ENCODE data around the gene TBL1X.

Gene TBL1X

DNA sequence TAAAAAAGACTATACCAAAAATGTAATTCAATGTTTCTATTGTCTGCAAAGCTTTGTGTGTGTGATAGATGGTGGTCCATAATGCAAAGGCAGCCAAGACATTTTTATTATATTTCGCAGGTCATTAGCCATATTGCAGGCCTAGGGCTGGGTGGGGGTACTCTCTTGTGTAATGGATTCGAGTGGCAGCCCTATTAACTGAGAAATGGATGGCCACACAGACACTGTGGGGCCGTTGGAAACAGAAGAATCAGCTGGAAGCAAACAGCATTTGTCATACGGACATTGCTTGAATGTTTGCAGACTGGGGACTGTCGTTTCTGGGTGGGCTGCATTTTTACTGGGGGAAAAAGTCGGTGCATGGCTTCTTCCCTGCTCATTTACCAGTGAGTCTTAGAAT, 199.4 kb downstream of the TBL1X start:
- no peaks in the 10 kb centered on the region for H3K27me3 ChIP-seq (ENCODE audit: control insufficient read depth, insufficient read depth, low read length)
- H3K36me3 ChIP-seq (ENCODE audit: control insufficient read depth, insufficient read depth, low read length) = no peaks in the 10 kb centered on the region
- no peak overlapping the region for H3K9ac ChIP-seq (ENCODE audit: low read depth, low read length)
- H3K4me1 ChIP-seq (ENCODE audit: control insufficient read depth, insufficient read depth, low read length) = no peaks in the 10 kb centered on the region
- H3K4me3 ChIP-seq (ENCODE audit: low read depth, low read length) = no peak overlapping the region
- H3K9me3 ChIP-seq (ENCODE audit: control insufficient read depth, insufficient read depth, low read length) = peaks cover 3% of the 10 kb centered on the region

DNA sequence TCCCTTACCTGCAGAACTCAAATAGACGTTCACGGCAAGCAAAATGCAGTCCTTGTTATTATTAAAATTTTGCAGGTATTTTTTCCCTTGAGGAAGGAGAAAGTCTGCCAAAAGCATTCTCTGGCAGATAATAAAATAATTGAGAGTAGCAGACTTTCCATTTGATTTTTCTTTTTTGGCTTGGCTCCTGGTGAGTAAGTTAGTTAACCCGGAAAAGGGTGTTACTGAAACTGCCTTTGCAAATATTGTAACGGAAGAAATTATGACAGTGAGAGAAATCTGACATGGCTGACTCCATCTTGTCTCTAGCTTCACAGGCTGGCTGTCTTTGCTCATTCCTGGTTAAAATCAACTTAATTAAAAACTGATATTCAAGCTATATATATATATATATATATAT, 200.3 kb downstream of the TBL1X start:
- no peaks in the 10 kb centered on the region for H3K36me3 ChIP-seq (ENCODE audit: control insufficient read depth, insufficient read depth, low read length)
- H3K9me3 ChIP-seq (ENCODE audit: control insufficient read depth, insufficient read depth, low read length) = no peaks in the 10 kb centered on the region
- H3K4me3 ChIP-seq (ENCODE audit: low read depth, low read length) = no peak overlapping the region
- no peaks in the 10 kb centered on the region for H3K4me1 ChIP-seq (ENCODE audit: control insufficient read depth, insufficient read depth, low read length)
- no peak overlapping the region for H3K9ac ChIP-seq (ENCODE audit: low read depth, low read length)
- H3K27me3 ChIP-seq (ENCODE audit: control insufficient read depth, insufficient read depth, low read length) = no peaks in the 10 kb centered on the region

DNA sequence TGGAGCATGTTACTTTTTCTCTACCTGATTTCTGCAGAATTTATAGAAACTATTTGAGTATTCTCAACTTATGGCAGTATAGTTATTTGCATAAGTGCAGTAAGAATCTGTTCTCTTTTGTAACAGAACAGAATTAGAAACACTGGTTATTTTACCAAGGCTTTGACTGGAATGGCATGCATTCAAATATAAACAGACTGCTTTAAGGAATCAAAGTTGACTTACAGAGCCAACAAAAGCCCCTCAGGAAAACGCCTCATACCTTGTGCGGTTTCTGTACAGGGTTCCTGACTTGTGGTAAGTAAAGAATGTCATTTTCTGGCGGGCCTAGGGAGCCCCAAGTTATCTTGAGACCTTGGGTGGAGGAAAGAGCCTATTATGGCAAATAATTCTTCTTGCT, 203.7 kb downstream of the TBL1X start:
- H3K4me3 ChIP-seq (ENCODE audit: low read depth, low read length) = no peak overlapping the region
- no peaks in the 10 kb centered on the region for H3K4me1 ChIP-seq (ENCODE audit: control insufficient read depth, insufficient read depth, low read length)
- no peak overlapping the region for H3K9ac ChIP-seq (ENCODE audit: low read depth, low read length)
- H3K9me3 ChIP-seq (ENCODE audit: control insufficient read depth, insufficient read depth, low read length) = no peaks in the 10 kb centered on the region
- H3K36me3 ChIP-seq (ENCODE audit: control insufficient read depth, insufficient read depth, low read length) = no peaks in the 10 kb centered on the region
- H3K27me3 ChIP-seq (ENCODE audit: control insufficient read depth, insufficient read depth, low read length) = no peaks in the 10 kb centered on the region

DNA sequence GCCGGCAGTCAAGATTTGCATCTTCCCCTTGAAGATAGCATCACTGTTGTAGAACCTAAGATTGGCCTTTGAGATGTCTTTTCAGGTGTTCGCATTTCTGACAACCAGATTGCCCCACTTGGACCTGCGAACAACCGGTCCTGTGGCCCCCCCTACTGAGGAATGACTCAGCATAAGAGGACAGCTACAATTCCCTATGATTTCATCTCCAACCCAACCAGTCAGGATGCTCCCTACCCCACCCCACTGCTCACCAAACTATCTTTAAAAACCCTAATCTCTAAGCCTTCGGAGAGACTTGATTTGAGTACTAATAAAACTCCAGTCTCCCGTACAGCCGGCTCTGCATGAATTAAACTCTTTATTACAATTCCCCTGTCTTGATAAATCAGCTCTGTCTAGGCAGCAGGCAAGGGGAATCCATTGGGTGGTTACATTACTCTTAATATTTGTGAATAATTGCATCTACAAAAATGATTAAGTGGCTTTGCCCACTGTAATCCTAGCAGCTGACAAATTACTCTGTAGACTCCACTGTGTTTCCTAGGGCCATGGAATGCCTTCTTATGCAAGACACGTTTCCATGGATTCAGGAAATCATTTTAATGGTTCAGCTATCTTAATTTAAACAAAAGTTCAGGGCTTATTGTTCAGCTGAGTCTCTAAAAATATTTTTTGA, 205.4 kb downstream of the TBL1X start:
- Histone ChIP-seq H3K9ac (ENCODE audit: low read depth, low read length) (no peak overlapping the region), H3K36me3 (ENCODE audit: control insufficient read depth, insufficient read depth, low read length) (no peaks in the 10 kb centered on the region), H3K27me3 (ENCODE audit: control insufficient read depth, insufficient read depth, low read length) (no peaks in the 10 kb centered on the region), H3K4me3 (ENCODE audit: low read depth, low read length) (no peak overlapping the region), H3K9me3 (ENCODE audit: control insufficient read depth, insufficient read depth, low read length) (no peaks in the 10 kb centered on the region), H3K4me1 (ENCODE audit: control insufficient read depth, insufficient read depth, low read length) (no peaks in the 10 kb centered on the region)

DNA sequence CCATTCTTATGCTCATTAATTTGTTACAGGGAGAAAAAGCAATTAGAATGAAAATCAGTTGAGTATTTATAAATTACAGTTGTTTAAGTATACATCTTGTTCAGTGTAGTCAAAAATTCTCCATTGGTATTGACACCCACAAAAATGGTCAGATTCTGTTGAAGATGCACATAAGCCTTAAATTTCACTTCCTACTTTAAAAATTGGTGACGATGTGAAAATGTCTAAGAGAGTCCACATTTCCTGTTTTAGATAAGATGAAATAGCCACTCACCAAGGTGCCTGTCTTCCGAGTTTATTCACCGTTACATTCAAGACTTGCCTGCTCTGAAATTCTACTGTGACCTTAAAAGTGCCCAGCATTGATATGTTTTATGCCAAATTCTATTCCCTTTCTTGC, 207.1 kb downstream of the TBL1X start:
- Histone ChIP-seq H3K9me3 (ENCODE audit: control insufficient read depth, insufficient read depth, low read length) (peaks cover 2% of the 10 kb centered on the region), H3K4me3 (ENCODE audit: low read depth, low read length) (no peak overlapping the region), H3K36me3 (ENCODE audit: control insufficient read depth, insufficient read depth, low read length) (no peaks in the 10 kb centered on the region), H3K27me3 (ENCODE audit: control insufficient read depth, insufficient read depth, low read length) (no peaks in the 10 kb centered on the region), H3K4me1 (ENCODE audit: control insufficient read depth, insufficient read depth, low read length) (no peaks in the 10 kb centered on the region), H3K9ac (ENCODE audit: low read depth, low read length) (no peak overlapping the region)

DNA sequence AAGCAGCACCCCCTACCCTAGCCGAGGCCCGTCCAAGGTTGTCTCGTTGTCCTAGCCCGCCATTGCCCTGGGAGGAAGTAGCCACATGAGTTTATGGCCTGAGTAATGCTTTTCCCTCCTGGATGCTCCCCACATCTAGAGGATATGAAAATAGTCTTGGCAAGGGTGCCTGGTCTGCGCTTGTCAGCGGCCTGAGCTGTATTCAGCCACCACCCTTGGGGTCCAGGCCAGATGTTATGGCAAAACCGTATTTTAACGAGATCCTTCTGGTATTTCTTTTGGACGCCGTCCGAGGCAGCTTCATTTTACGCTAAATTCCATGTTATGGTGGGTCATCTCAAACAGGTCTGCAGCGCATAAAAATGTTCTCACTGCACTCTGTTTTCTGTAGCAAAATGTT, 211.4 kb downstream of the TBL1X start:
- peaks cover 2% of the 10 kb centered on the region for H3K36me3 ChIP-seq (ENCODE audit: control insufficient read depth, insufficient read depth, low read length)
- H3K4me3 ChIP-seq (ENCODE audit: low read depth, low read length) = no peak overlapping the region
- H3K9me3 ChIP-seq (ENCODE audit: control insufficient read depth, insufficient read depth, low read length) = peaks cover 5% of the 10 kb centered on the region
- H3K4me1 ChIP-seq (ENCODE audit: control insufficient read depth, insufficient read depth, low read length) = no peaks in the 10 kb centered on the region
- H3K9ac ChIP-seq (ENCODE audit: low read depth, low read length) = no peak overlapping the region
- H3K27me3 ChIP-seq (ENCODE audit: control insufficient read depth, insufficient read depth, low read length) = no peaks in the 10 kb centered on the region

DNA sequence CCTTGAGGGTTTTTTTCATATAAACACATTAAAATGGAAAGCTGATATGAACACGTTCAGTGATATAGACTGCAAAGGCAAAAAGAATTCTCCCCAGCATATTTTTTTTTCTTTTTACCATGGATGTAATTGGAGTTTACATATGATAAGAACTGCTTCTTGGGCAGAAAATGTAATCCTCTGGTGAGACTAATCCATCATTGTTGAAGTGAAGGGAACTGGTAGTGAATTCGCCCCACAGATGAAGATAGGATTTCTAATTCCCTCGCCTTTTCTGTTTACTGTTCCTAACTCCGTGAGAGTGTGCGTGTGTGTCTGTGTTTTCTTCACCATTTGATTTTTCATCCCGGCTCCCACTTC, 211.9 kb downstream of the TBL1X start:
- Histone ChIP-seq H3K36me3 (ENCODE audit: control insufficient read depth, insufficient read depth, low read length) (peaks cover 2% of the 10 kb centered on the region), H3K9me3 (ENCODE audit: control insufficient read depth, insufficient read depth, low read length) (peaks cover 5% of the 10 kb centered on the region), H3K4me1 (ENCODE audit: control insufficient read depth, insufficient read depth, low read length) (no peaks in the 10 kb centered on the region), H3K4me3 (ENCODE audit: low read depth, low read length) (no peak overlapping the region), H3K27me3 (ENCODE audit: control insufficient read depth, insufficient read depth, low read length) (no peaks in the 10 kb centered on the region), H3K9ac (ENCODE audit: low read depth, low read length) (no peak overlapping the region)

DNA sequence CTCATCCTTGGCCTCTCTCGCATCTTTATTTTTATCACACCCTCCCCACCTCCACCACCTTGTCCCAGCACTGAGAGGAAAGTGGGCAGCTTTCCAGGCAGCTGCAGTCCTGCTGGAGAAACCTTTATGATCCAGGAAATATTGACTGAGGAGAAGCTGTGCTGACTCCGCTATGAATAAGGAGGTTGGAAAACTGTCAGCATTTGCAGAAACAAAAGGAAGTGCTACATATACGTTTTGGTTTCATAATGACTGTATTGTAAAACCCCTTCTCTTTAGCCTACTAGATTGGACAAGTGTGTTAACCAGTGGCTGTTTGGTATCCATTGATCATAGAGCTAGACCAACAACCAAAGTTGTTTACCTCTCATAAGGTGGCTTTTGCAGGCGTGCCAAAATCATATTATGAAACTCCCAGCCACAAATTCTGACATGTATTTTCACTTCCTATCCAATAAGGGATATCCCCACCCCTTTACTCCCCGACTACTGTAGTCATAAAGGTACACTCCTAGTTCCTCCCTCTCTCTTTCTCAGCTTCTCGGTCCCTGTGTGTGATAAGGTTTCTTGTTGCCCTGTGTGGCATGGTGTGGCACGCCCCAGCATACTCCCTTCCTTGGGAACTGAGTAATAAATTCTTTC, 212.4 kb downstream of the TBL1X start:
- H3K4me3 ChIP-seq (ENCODE audit: low read depth, low read length) = no peak overlapping the region
- H3K27me3 ChIP-seq (ENCODE audit: control insufficient read depth, insufficient read depth, low read length) = no peaks in the 10 kb centered on the region
- peaks cover 2% of the 10 kb centered on the region for H3K36me3 ChIP-seq (ENCODE audit: control insufficient read depth, insufficient read depth, low read length)
- H3K9ac ChIP-seq (ENCODE audit: low read depth, low read length) = no peak overlapping the region
- no peaks in the 10 kb centered on the region for H3K4me1 ChIP-seq (ENCODE audit: control insufficient read depth, insufficient read depth, low read length)
- peaks cover 5% of the 10 kb centered on the region for H3K9me3 ChIP-seq (ENCODE audit: control insufficient read depth, insufficient read depth, low read length)

DNA sequence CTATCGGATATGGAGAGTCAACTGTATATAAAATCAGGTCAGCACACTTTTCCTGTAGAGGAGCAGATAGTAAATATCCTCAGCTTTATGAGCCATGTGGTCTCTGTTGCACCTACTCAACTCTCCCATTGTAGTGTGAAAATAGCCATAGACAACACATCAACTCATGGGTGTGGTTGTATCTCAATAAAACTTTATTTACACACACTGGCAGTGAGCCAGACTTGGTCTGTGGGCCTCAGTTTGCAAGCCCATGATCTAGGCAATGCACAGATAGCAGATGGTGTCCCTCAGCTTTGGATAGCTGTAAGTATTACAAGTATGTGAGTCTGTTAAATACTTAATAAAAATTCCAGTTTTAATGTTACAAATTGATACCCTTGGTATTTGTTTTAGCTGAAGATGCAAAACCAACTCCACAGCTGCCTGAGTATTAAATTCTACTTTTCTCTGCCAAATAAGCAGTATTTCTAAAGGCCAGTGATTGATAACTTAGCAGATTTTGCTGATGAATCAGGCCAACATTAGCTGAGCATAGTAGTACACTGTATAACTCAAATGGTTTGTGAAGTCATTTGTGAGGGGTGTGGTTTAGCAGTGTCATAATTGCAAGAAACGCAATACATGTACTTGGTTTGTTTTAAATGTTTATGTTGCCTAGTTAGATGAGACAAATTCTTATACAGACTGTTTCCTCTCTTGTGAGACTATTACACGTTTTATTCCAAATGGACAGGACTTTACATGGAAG, 213.5 kb downstream of the TBL1X start:
- peaks cover 2% of the 10 kb centered on the region for H3K36me3 ChIP-seq (ENCODE audit: control insufficient read depth, insufficient read depth, low read length)
- no peaks in the 10 kb centered on the region for H3K27me3 ChIP-seq (ENCODE audit: control insufficient read depth, insufficient read depth, low read length)
- no peak overlapping the region for H3K9ac ChIP-seq (ENCODE audit: low read depth, low read length)
- peaks cover 5% of the 10 kb centered on the region for H3K9me3 ChIP-seq (ENCODE audit: control insufficient read depth, insufficient read depth, low read length)
- no peaks in the 10 kb centered on the region for H3K4me1 ChIP-seq (ENCODE audit: control insufficient read depth, insufficient read depth, low read length)
- no peak overlapping the region for H3K4me3 ChIP-seq (ENCODE audit: low read depth, low read length)

DNA sequence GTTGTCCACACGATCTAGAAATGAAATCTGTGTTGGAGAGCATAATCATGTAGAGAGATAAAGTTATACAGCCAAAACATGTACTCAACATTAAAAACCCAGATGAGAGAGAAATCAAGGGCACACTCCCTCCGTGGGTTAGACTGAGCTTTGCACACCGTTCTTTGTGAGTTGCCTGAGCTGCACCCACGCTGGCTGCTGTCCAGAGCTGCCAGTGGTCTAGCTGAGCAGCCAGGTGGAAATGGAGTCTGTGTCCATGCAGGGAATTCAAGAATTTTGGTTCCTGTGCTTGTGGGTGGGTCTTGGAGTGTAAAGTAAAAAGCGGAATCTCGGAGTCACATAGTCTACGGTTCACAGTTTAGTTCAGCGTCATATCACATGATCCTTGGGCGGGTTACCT, 216.2 kb downstream of the TBL1X start:
- Histone ChIP-seq H3K4me1 (ENCODE audit: control insufficient read depth, insufficient read depth, low read length) (no peaks in the 10 kb centered on the region), H3K27me3 (ENCODE audit: control insufficient read depth, insufficient read depth, low read length) (no peaks in the 10 kb centered on the region), H3K36me3 (ENCODE audit: control insufficient read depth, insufficient read depth, low read length) (peaks cover 2% of the 10 kb centered on the region), H3K9ac (ENCODE audit: low read depth, low read length) (no peak overlapping the region), H3K9me3 (ENCODE audit: control insufficient read depth, insufficient read depth, low read length) (peaks cover 5% of the 10 kb centered on the region), H3K4me3 (ENCODE audit: low read depth, low read length) (no peak overlapping the region)

DNA sequence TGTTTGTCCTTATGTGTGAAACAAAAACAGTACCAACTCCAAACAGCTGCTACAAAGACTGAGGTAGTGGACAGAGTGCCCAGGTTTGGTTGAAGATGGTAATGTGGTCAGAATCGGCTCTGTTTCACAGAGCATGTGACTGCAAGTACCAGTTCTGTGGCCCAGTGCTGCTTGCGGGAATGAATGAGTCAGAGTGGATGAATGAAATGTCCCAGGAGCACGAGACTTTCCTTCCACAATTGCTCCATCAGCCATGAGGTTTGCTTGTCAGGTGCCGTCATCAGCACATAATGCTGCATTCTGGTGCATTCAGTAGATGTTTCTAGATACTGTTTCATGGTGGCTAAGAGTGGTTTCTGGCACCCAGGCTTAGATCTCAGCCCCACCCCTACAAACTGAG, 216.6 kb downstream of the TBL1X start:
- no peaks in the 10 kb centered on the region for H3K27me3 ChIP-seq (ENCODE audit: control insufficient read depth, insufficient read depth, low read length)
- peaks cover 3% of the 10 kb centered on the region for H3K9me3 ChIP-seq (ENCODE audit: control insufficient read depth, insufficient read depth, low read length)
- H3K9ac ChIP-seq (ENCODE audit: low read depth, low read length) = no peak overlapping the region
- peaks cover 2% of the 10 kb centered on the region for H3K36me3 ChIP-seq (ENCODE audit: control insufficient read depth, insufficient read depth, low read length)
- H3K4me1 ChIP-seq (ENCODE audit: control insufficient read depth, insufficient read depth, low read length) = no peaks in the 10 kb centered on the region
- no peak overlapping the region for H3K4me3 ChIP-seq (ENCODE audit: low read depth, low read length)

DNA sequence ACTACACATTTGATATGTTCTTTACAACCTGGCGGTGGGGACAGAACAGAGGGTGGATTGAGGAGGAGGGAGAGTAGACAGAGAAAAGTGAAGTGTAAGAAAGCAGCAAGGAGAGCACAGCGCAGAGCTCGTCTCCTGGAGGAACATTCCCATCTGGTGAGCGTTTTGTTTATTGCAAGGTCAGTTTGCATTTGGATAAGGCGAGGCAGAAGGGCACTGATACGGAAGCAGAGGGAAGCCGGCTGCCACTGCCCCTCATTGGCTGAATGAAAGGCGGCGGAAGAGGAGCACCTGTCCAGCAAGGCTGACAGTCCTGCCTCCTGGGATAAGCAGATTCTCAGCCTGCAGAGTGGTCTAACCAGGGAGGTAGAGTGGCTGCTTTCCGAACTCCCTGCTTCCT, 217.6 kb downstream of the TBL1X start:
- no peaks in the 10 kb centered on the region for H3K4me1 ChIP-seq (ENCODE audit: control insufficient read depth, insufficient read depth, low read length)
- no peak overlapping the region for H3K9ac ChIP-seq (ENCODE audit: low read depth, low read length)
- no peak overlapping the region for H3K4me3 ChIP-seq (ENCODE audit: low read depth, low read length)
- H3K9me3 ChIP-seq (ENCODE audit: control insufficient read depth, insufficient read depth, low read length) = peaks cover 3% of the 10 kb centered on the region
- H3K27me3 ChIP-seq (ENCODE audit: control insufficient read depth, insufficient read depth, low read length) = no peaks in the 10 kb centered on the region
- H3K36me3 ChIP-seq (ENCODE audit: control insufficient read depth, insufficient read depth, low read length) = peaks cover 6% of the 10 kb centered on the region
